PFSK-1 (cell line): ENCODE results near the gene DRICH1.

Source experiments
- FOXP2 ChIP-seq: optimal IDR thresholded peaks from 2 replicates; pipeline ENCODE3; 2011; ENCODE audit warnings: borderline replicate concordance, control low read depth, inconsistent platforms; ENCODE audit not compliant: insufficient read depth; ENCODE audit errors: extremely low read length, extremely low read depth
- POLR2AphosphoS5 ChIP-seq: IDR thresholded peaks from 2 replicates; pipeline ENCODE4 v1.6.1; 2012; ENCODE audit warnings: low read depth, mild to moderate bottlenecking, control low read depth, low read length, moderate library complexity
- TAF1 ChIP-seq: IDR thresholded peaks from 2 replicates; pipeline ENCODE4 v1.6.1; 2012; ENCODE audit warnings: low read length, control low read depth, borderline replicate concordance; ENCODE audit not compliant: insufficient read depth
- TF ChIP-seq, protein P1 (sequence below), 2 experiments: IDR thresholded peaks; 2 replicates each; pipeline versions ENCODE4 v1.6.1 to v1.8.0; 2011 to 2012; ENCODE audit warnings: low read depth in 2 of 2, low read length in 2 of 2, control low read depth in 1 of 2, inconsistent platforms in 1 of 2, mild to moderate bottlenecking in 1 of 2, moderate library complexity in 1 of 2; ENCODE audit not compliant: insufficient read depth in 1 of 2

DNA sequence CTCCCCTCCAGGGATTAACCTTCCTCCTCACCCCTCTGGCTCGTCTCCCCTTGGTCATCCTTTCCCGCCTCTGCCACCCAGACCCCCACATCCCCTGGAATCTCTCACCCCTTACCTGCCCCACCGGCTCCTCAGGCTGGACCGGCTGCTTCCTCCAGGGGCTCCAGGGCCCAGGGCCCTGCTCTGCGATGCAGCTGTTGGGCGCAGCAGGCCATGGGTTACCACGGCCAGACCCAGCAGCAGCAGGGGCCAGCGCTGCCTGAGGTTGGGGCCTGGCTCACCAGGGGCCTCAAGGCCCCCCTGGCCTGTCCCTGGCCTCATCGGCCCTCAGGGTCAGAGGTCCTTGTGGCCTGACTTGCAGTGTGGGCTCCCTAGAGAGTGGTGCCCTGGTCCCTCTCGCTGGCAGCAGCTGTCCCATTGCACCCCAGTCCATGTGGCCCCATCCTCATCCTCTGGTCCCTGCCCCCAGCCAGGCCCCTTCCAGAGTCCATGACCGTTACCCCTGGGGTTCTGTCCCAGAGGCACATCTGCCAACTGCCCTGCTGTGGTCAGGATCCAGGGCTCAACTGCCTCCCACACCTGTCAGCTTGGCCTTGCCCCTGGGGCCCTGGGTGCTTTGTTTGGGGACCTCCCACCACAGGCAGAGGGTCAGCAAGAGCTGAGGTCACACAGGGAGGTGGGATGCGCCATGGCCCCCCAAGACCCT, 52.1 kb downstream of the DRICH1 start, which contains the start of gene IGLL1:
- TF ChIP-seq POLR2AphosphoS5 (no peak), FOXP2 (no peak), TAF1 (no peak)
- TF ChIP-seq, protein P1, sequence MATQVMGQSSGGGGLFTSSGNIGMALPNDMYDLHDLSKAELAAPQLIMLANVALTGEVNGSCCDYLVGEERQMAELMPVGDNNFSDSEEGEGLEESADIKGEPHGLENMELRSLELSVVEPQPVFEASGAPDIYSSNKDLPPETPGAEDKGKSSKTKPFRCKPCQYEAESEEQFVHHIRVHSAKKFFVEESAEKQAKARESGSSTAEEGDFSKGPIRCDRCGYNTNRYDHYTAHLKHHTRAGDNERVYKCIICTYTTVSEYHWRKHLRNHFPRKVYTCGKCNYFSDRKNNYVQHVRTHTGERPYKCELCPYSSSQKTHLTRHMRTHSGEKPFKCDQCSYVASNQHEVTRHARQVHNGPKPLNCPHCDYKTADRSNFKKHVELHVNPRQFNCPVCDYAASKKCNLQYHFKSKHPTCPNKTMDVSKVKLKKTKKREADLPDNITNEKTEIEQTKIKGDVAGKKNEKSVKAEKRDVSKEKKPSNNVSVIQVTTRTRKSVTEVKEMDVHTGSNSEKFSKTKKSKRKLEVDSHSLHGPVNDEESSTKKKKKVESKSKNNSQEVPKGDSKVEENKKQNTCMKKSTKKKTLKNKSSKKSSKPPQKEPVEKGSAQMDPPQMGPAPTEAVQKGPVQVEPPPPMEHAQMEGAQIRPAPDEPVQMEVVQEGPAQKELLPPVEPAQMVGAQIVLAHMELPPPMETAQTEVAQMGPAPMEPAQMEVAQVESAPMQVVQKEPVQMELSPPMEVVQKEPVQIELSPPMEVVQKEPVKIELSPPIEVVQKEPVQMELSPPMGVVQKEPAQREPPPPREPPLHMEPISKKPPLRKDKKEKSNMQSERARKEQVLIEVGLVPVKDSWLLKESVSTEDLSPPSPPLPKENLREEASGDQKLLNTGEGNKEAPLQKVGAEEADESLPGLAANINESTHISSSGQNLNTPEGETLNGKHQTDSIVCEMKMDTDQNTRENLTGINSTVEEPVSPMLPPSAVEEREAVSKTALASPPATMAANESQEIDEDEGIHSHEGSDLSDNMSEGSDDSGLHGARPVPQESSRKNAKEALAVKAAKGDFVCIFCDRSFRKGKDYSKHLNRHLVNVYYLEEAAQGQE (IDR thresholded peaks at IDR 0.05; ENCODE audit: insufficient read depth in 1 of 2, low read depth in 2 of 2, low read length in 2 of 2): no peak
